Tibial nerve (tissue), 4 donors: ENCODE data around the gene SMC3.

Experiments used
- CTCF ChIP-seq, 5 experiments: fragments of 200-600 bp in 3 of 5; fragments of 450-650 bp in 2 of 5; sonication (generic) in 3 of 5; IDR thresholded peaks; one replicate each; pipeline ENCODE4 v1.5.1; 2016 to 2019; ENCODE audit warnings: antibody characterized with exemption in 5 of 5, mild to moderate bottlenecking in 3 of 5, moderate library complexity in 2 of 5
- EP300 ChIP-seq, 2 donors: sonication (generic); formaldehyde crosslinking; IDR thresholded peaks; one replicate each; pipeline ENCODE4 v1.6.1; 2017; ENCODE audit warnings: antibody characterized with exemption in 2 of 2, mild to moderate bottlenecking in 1 of 2
- POLR2A ChIP-seq, 2 donors: fragments of 450-650 bp; IDR thresholded peaks; one replicate each; pipeline ENCODE4 v1.6.1; 2017; ENCODE audit warnings: antibody characterized with exemption in 2 of 2, mild to moderate bottlenecking in 2 of 2, moderate library complexity in 2 of 2

- TF ChIP-seq CTCF (IDR thresholded peaks at IDR 0.05) (no peak), POLR2A (IDR thresholded peaks at IDR 0.05) (no peak), EP300 (IDR thresholded peaks at IDR 0.05) (no peak)
Measured at GRCh38 chr10:110646417-110647135, 79.1 kb downstream of the SMC3 start.
